Kidney epithelial cell (primary cell): ENCODE measurements around the gene COQ2. TPM values are rescaled to one million over a fixed set of nuclear protein-coding genes. Genes with fewer than 3 reads are reported as not detected.

Experiments
- DNase-seq: peaks from one replicate; pipeline ENCODE4 v3.0.0-alpha.2; 2010; ENCODE audit warnings: low read depth
- H3K27me3 ChIP-seq: 2 replicates; pipeline ENCODE4 v1.6.0; 2011; ENCODE audit warnings: low read length; ENCODE audit not compliant: control insufficient read depth, insufficient read depth
- H3K36me3 ChIP-seq: 2 replicates; pipeline ENCODE4 v1.5.1; 2011; ENCODE audit warnings: low read length; ENCODE audit not compliant: control insufficient read depth, insufficient read depth
- H3K4me3 ChIP-seq: 2 replicates; pipeline ENCODE4 v1.5.1; 2011; ENCODE audit warnings: low read depth, mild to moderate bottlenecking, control low read depth, low read length
- CTCF ChIP-seq: IDR thresholded peaks from 2 replicates; pipeline ENCODE4 v1.5.1; 2011; ENCODE audit warnings: mild to moderate bottlenecking, moderate library complexity, low read length, control low read depth, inconsistent platforms; ENCODE audit not compliant: insufficient read depth, poor library complexity, severe bottlenecking
- total RNA-seq: library from RNA; depleted of rRNA; stranded (reverse); fragments of >200 nt; gene quantifications from 2 replicates; pipeline ENCODE4 v1.2.3, GENCODE V29; 2015

COQ2 gene
- total RNA-seq, 1 donor from 2014 or later = 9.5 TPM

DNA sequence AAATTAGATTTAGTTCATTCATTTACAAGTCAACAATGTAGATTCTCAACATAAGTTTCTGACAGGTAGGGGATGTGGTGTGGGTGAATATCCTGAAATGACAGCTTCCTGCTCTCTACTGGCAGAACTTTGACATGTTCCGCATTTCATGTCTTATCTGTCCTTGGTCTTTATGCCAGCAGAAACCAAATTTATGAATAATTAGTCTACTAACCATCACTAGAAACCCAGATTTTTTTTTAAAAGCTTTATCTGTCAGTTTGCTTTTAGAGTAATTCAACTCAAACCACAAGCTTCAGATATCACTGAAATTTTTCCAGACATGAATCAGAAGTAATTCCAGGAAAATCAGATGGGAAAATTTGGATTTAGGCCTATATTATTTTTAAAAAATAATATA lies 17.9 kb downstream of the COQ2 start:
- no peak for DNase-seq
- H3K27me3 ChIP-seq = no peaks in the 10 kb centered on the region
- H3K4me3 ChIP-seq = no peak overlapping the region
- no peaks in the 10 kb centered on the region for H3K36me3 ChIP-seq
- TF ChIP-seq CTCF = no peak

GRCh38 chr4:83263106-83263505 lies 21.5 kb downstream of the COQ2 start:
- no peaks in the 10 kb centered on the region for H3K36me3 ChIP-seq
- no peak for TF ChIP-seq CTCF

DNA sequence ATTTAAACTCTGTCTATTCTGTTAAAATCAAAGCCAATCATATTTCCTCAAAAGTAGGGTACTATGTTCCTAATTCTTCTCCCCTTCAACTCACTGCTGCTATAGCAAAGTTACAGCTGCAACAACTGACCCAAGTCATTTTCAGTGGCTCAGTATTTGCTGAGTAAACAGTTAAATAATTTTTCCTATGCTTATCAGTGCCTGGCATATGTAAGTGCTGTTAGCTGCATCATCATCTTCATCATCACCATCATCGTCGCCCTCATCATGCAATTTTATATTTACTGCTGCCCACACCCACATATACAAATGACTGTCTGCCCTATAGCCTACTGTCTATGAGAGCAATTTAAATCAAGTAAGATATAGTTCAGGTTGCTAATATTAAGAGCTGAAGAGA lies 21.9 kb downstream of the COQ2 start:
- Histone ChIP-seq H3K27me3 (no peaks in the 10 kb centered on the region), H3K36me3 (no peaks in the 10 kb centered on the region), H3K4me3 (no peak overlapping the region)
- no peak for DNase-seq
- TF ChIP-seq CTCF = no peak

More at GRCh38 chr4:83263106-83263505, 21.5 kb downstream of the COQ2 start:
- DNase-seq = no peak
- Histone ChIP-seq H3K4me3 (no peak overlapping the region), H3K27me3 (no peaks in the 10 kb centered on the region)

GRCh38 chr4:83261307-83261706 lies 23.3 kb downstream of the COQ2 start:
- Histone ChIP-seq H3K4me3 (no peak overlapping the region), H3K36me3 (no peaks in the 10 kb centered on the region), H3K27me3 (no peaks in the 10 kb centered on the region)
- no peak for TF ChIP-seq CTCF
- no peak for DNase-seq

- Histone ChIP-seq H3K27me3 (no peaks in the 10 kb centered on the region), H3K36me3 (no peaks in the 10 kb centered on the region), H3K4me3 (no peak overlapping the region)
- no peak for DNase-seq
- TF ChIP-seq CTCF = no peak
These were observed 25.0 kb downstream of the COQ2 start for GRCh38 chr4:83259586-83259985.

- TF ChIP-seq CTCF = no peak
These were observed 26.1 kb downstream of the COQ2 start for GRCh38 chr4:83258461-83258860.

More at GRCh38 chr4:83258461-83258860, 26.1 kb downstream of the COQ2 start:
- DNase-seq = no peak
- Histone ChIP-seq H3K27me3 (no peaks in the 10 kb centered on the region), H3K36me3 (no peaks in the 10 kb centered on the region), H3K4me3 (no peak overlapping the region)
